ENCODE measurements around the gene DSCAM.

DNA sequence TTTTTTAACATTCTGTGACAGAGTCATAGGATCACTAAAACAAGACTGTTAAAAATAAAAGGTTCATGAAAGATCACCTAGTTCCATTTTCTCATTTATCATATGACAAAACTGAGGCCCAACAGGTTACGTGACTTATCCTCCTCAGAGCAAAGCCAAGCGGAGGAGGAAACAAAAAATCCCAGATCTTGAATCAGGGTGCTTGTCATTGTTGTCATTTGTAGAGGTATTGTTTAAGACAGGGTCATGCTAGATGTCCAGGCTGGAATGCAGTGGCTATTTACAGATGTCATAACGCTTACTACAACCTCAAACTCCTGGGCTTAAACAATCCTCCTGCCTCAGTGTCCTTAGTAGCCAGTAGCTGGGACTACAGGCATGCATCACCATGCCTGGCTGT, 293.2 kb downstream of the DSCAM start:
- TF ChIP-seq, protein P1, sequence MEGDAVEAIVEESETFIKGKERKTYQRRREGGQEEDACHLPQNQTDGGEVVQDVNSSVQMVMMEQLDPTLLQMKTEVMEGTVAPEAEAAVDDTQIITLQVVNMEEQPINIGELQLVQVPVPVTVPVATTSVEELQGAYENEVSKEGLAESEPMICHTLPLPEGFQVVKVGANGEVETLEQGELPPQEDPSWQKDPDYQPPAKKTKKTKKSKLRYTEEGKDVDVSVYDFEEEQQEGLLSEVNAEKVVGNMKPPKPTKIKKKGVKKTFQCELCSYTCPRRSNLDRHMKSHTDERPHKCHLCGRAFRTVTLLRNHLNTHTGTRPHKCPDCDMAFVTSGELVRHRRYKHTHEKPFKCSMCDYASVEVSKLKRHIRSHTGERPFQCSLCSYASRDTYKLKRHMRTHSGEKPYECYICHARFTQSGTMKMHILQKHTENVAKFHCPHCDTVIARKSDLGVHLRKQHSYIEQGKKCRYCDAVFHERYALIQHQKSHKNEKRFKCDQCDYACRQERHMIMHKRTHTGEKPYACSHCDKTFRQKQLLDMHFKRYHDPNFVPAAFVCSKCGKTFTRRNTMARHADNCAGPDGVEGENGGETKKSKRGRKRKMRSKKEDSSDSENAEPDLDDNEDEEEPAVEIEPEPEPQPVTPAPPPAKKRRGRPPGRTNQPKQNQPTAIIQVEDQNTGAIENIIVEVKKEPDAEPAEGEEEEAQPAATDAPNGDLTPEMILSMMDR (IDR thresholded peaks at IDR 0.05) = no peak
- no peak for TF ChIP-seq POLR2A (IDR thresholded peaks at IDR 0.05)
